ENCODE results near the gene NOS1AP.
"Not testable (repeated sequence)": the region's sequence is repeated elsewhere in the genome, so short reads cannot be mapped to it uniquely, and the experiment has no call there.

Gene NOS1AP

GRCh38 chr1:162404550-162405160, 335.2 kb downstream of the NOS1AP start:
- DNase-seq (ENCODE audit: low read depth in 2 of 2): no peak

- DNase-seq (ENCODE audit: low read depth in 2 of 2): no peak
Measured at GRCh38 chr1:162405800-162406199, 336.3 kb downstream of the NOS1AP start.

GRCh38 chr1:162406811-162407210, 337.3 kb downstream of the NOS1AP start:
- no peak for DNase-seq (ENCODE audit: low read depth in 2 of 2)

GRCh38 chr1:162407539-162407938, 338.0 kb downstream of the NOS1AP start:
- no peak for DNase-seq (ENCODE audit: low read depth in 2 of 2)

GRCh38 chr1:162412002-162412401, 342.5 kb downstream of the NOS1AP start, which contains the start of gene SH2D1B:
TSS of gene SH2D1B (minus strand) at chr1:162412136. CDS start at chr1:162412016, 120 bp downstream.
- no peak for DNase-seq (ENCODE audit: low read depth in 2 of 2)

GRCh38 chr1:162416215-162416614, 346.7 kb downstream of the NOS1AP start:
- no peak for DNase-seq (ENCODE audit: low read depth in 2 of 2)

- DNase-seq (ENCODE audit: low read depth in 2 of 2): no peak
Measured at GRCh38 chr1:162416909-162417308, 347.4 kb downstream of the NOS1AP start.

GRCh38 chr1:162417650-162418049, 348.2 kb downstream of the NOS1AP start:
- DNase-seq (ENCODE audit: low read depth in 2 of 2): no peak

- DNase-seq (ENCODE audit: low read depth in 2 of 2): not testable (repeated sequence)
Measured at GRCh38 chr1:162418584-162418983, 349.1 kb downstream of the NOS1AP start.

- DNase-seq (ENCODE audit: low read depth in 2 of 2): not testable (repeated sequence)
Measured at GRCh38 chr1:162419450-162419931, 350.0 kb downstream of the NOS1AP start.
